BLaER1 (cell line): ENCODE data around the gene HYLS1.

Source experiments
- H3K27ac ChIP-seq: shearing (Covaris generic); formaldehyde crosslinking; 2 replicates; pipeline ENCODE4 v1.8.1; 2022
- H3K27me3 ChIP-seq: shearing (Covaris generic); formaldehyde crosslinking; 2 replicates; pipeline ENCODE4 v1.8.1; 2022
- H3K36me3 ChIP-seq: shearing (Covaris generic); formaldehyde crosslinking; 2 replicates; pipeline ENCODE4 v1.8.1; 2022
- H3K4me1 ChIP-seq: shearing (Covaris generic); formaldehyde crosslinking; 2 replicates; pipeline ENCODE4 v1.8.1; 2022
- H3K4me2 ChIP-seq: shearing (Covaris generic); formaldehyde crosslinking; 2 replicates; pipeline ENCODE4 v1.8.1; 2022
- H3K4me3 ChIP-seq: shearing (Covaris generic); formaldehyde crosslinking; 2 replicates; pipeline ENCODE4 v1.8.1; 2022
- H3K9ac ChIP-seq: shearing (Covaris generic); formaldehyde crosslinking; 2 replicates; pipeline ENCODE4 v1.8.1; 2022
- H3K9me3 ChIP-seq: shearing (Covaris generic); formaldehyde crosslinking; 2 replicates; pipeline ENCODE4 v1.8.1; 2022
- H4K20me1 ChIP-seq: shearing (Covaris generic); formaldehyde crosslinking; 2 replicates; pipeline ENCODE4 v1.8.1; 2022
- Cebpa-rat ChIP-seq: shearing (Covaris generic); IDR thresholded peaks from 2 replicates; pipeline ENCODE4 v1.8.1; 2022

Gene HYLS1

GRCh38 chr11:125931116-125931515 lies 43.6 kb downstream of the HYLS1 start:
- no peak overlapping the region for H3K4me2 ChIP-seq
- no peak for TF ChIP-seq Cebpa-rat
- no peaks in the 10 kb centered on the region for H3K27me3 ChIP-seq
- no peaks in the 10 kb centered on the region for H3K36me3 ChIP-seq
- H3K4me3 ChIP-seq, result no peak overlapping the region
- H3K9ac ChIP-seq, result no peak overlapping the region
- 0 out of 2 replicates have a peak, but pooled peaks cover under 1% of the 10 kb centered on the region for H3K4me1 ChIP-seq
- no peaks in the 10 kb centered on the region for H4K20me1 ChIP-seq
- no peaks in the 10 kb centered on the region for H3K9me3 ChIP-seq
- H3K27ac ChIP-seq, result no peak overlapping the region

DNA sequence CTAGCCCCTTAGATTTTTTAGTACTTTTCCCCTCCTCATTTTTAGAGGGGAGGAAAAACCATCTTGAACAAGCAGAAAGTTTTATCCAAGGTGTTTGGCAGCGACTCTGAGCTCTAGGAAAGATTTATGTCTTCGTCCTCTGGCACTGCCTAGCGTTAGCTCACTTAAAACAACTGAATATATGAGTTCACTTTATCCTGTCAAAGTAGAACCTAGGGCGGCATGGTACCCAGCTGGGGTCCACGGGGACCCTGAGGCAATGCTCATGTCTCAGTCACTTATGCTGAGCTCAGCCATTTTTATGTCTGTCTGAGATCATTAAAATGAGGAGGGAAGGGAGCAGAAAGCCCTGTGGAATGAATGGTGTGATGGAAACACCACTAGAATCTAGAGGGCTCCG lies 44.2 kb downstream of the HYLS1 start:
- H3K9ac ChIP-seq, result no peak overlapping the region
- no peaks in the 10 kb centered on the region for H4K20me1 ChIP-seq
- H3K9me3 ChIP-seq, result no peaks in the 10 kb centered on the region
- no peak for TF ChIP-seq Cebpa-rat
- no peak overlapping the region for H3K4me3 ChIP-seq
- H3K4me2 ChIP-seq, result no peak overlapping the region
- H3K4me1 ChIP-seq, result no peaks in the 10 kb centered on the region
- no peaks in the 10 kb centered on the region for H3K36me3 ChIP-seq
- no peak overlapping the region for H3K27ac ChIP-seq
- no peaks in the 10 kb centered on the region for H3K27me3 ChIP-seq

DNA sequence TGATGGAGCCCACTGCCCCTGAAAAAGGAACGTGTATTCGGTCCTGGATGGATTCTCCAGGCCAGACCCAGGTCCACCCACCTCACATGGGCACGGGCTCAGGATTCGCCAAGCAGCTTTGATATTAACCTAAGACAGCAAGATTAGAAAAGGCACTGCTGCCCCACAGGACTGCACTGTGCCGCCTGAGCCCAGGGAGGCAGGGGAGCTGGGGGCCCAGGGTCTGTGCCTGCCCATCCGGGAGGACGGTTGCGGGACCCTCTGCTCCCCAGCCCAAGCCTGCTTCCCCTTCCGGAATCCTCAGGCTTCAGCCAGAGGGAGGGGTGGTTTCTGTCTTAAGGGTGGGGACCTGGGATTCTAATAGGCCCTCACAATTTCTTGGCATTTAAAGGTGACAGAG lies 44.8 kb downstream of the HYLS1 start:
- Histone ChIP-seq H3K4me2 (no peak overlapping the region), H3K4me3 (no peak overlapping the region)

GRCh38 chr11:125933030-125933813 lies 45.8 kb downstream of the HYLS1 start:
- Histone ChIP-seq H3K27ac (no peak overlapping the region), H3K4me3 (no peak overlapping the region), H4K20me1 (no peaks in the 10 kb centered on the region), H3K27me3 (no peaks in the 10 kb centered on the region), H3K36me3 (no peaks in the 10 kb centered on the region), H3K4me2 (no peak overlapping the region), H3K9me3 (no peaks in the 10 kb centered on the region), H3K9ac (no peak overlapping the region), H3K4me1 (peaks cover 2% of the 10 kb centered on the region; the same call in 1 of the 2 replicates)
- TF ChIP-seq Cebpa-rat, result no peak

More for the DNA sequence above, 44.8 kb downstream of the HYLS1 start:
- no peaks in the 10 kb centered on the region for H3K9me3 ChIP-seq
- no peak overlapping the region for H3K27ac ChIP-seq
- no peak overlapping the region for H3K9ac ChIP-seq
- H3K4me1 ChIP-seq, result no peaks in the 10 kb centered on the region
- no peaks in the 10 kb centered on the region for H4K20me1 ChIP-seq
- no peaks in the 10 kb centered on the region for H3K36me3 ChIP-seq
- H3K27me3 ChIP-seq, result no peaks in the 10 kb centered on the region
- TF ChIP-seq Cebpa-rat, result no peak

- H3K4me2 ChIP-seq, result no peak overlapping the region
- H3K27me3 ChIP-seq, result no peaks in the 10 kb centered on the region
- H4K20me1 ChIP-seq, result no peaks in the 10 kb centered on the region
- H3K36me3 ChIP-seq, result no peaks in the 10 kb centered on the region
- H3K9ac ChIP-seq, result no peak overlapping the region
- peaks cover 10% of the 10 kb centered on the region; the same call in 1 of the 2 replicates for H3K4me1 ChIP-seq
- no peaks in the 10 kb centered on the region for H3K9me3 ChIP-seq
- H3K4me3 ChIP-seq, result no peak overlapping the region
- TF ChIP-seq Cebpa-rat, result no peak
- H3K27ac ChIP-seq, result no peak overlapping the region
Observed at GRCh38 chr11:125934473-125934872, 47.0 kb downstream of the HYLS1 start.

GRCh38 chr11:125935056-125935455 lies 47.6 kb downstream of the HYLS1 start:
- Histone ChIP-seq H3K27ac (no peak overlapping the region), H3K9ac (no peak overlapping the region), H3K36me3 (no peaks in the 10 kb centered on the region), H3K9me3 (no peaks in the 10 kb centered on the region), H3K27me3 (no peaks in the 10 kb centered on the region), H3K4me3 (no peak overlapping the region), H3K4me2 (no peak overlapping the region), H3K4me1 (peaks cover 10% of the 10 kb centered on the region; the same call in 1 of the 2 replicates), H4K20me1 (no peaks in the 10 kb centered on the region)
- TF ChIP-seq Cebpa-rat, result no peak

GRCh38 chr11:125935618-125936199 lies 48.2 kb downstream of the HYLS1 start:
- no peaks in the 10 kb centered on the region for H3K27me3 ChIP-seq
- no peaks in the 10 kb centered on the region for H4K20me1 ChIP-seq
- no peak overlapping the region for H3K4me3 ChIP-seq
- H3K9ac ChIP-seq, result no peak overlapping the region
- no peaks in the 10 kb centered on the region for H3K9me3 ChIP-seq
- peaks cover 10% of the 10 kb centered on the region; the same call in 1 of the 2 replicates for H3K4me1 ChIP-seq
- H3K27ac ChIP-seq, result no peak overlapping the region
- H3K4me2 ChIP-seq, result no peak overlapping the region
- no peaks in the 10 kb centered on the region for H3K36me3 ChIP-seq
- TF ChIP-seq Cebpa-rat, result no peak

GRCh38 chr11:125938418-125938817 lies 51.0 kb downstream of the HYLS1 start:
- peaks cover 34% of the 10 kb centered on the region for H3K4me1 ChIP-seq
- no peaks in the 10 kb centered on the region for H4K20me1 ChIP-seq
- H3K9ac ChIP-seq, result no peak overlapping the region
- no peak overlapping the region for H3K4me3 ChIP-seq
- H3K27me3 ChIP-seq, result no peaks in the 10 kb centered on the region
- no peaks in the 10 kb centered on the region for H3K9me3 ChIP-seq
- H3K4me2 ChIP-seq, result peak overlapping the region; percentile 48
- H3K36me3 ChIP-seq, result no peaks in the 10 kb centered on the region
- H3K27ac ChIP-seq, result no peak overlapping the region
- no peak for TF ChIP-seq Cebpa-rat

DNA sequence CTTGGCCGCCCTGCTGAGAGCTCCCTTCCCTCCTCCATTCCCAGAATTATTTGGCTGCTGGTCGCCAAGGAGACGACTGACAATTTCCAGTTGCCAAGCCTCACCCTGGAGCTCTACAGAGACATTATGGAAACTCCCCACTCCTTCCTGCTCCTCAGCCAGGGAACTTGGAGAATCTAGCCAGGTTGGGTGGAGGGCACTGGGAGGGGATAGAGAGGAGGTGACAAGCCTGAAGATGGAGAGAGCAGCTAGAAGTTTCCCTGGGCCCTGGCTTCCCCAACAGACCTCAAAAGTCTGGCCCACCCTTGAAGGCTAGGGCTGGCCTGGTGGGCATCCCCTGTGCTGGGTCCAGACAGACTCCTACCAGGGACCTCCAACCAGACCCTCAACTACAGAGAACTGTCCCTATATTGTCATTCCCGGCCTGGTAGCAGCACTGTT lies 51.6 kb downstream of the HYLS1 start:
- H3K9ac ChIP-seq, result no peak overlapping the region
- no peak overlapping the region for H3K4me2 ChIP-seq
- no peak for TF ChIP-seq Cebpa-rat
- H3K4me3 ChIP-seq, result no peak overlapping the region
- H3K9me3 ChIP-seq, result no peaks in the 10 kb centered on the region
- H4K20me1 ChIP-seq, result no peaks in the 10 kb centered on the region
- H3K36me3 ChIP-seq, result no peaks in the 10 kb centered on the region
- peaks cover 34% of the 10 kb centered on the region for H3K4me1 ChIP-seq
- H3K27ac ChIP-seq, result no peak overlapping the region
- no peaks in the 10 kb centered on the region for H3K27me3 ChIP-seq

DNA sequence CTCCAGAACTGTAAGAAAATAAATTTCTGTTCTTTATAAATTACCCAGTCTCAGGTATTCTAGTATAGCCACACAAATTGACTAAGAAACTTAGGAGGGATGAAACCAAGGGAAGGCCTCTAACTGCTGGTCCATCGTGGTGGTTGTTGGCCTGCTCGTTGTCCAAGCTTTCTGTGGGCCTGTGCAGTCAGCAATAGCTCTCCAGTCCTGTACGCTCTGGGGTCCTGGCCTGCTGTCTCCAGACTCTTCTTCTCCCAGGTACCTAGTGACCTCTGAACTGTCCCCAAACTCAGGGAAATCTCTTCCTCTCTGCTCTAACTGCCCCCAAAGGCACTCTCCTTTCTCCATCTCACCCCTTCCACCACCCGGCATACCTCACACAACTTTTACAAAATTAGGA lies 52.7 kb downstream of the HYLS1 start:
- H3K4me3 ChIP-seq, result no peak overlapping the region
- H3K4me1 ChIP-seq, result peaks cover 34% of the 10 kb centered on the region
- H3K4me2 ChIP-seq, result no peak overlapping the region
- no peaks in the 10 kb centered on the region for H3K9me3 ChIP-seq
- TF ChIP-seq Cebpa-rat, result no peak
- no peaks in the 10 kb centered on the region for H3K27me3 ChIP-seq
- H3K36me3 ChIP-seq, result no peaks in the 10 kb centered on the region
- H3K9ac ChIP-seq, result no peak overlapping the region
- no peaks in the 10 kb centered on the region for H4K20me1 ChIP-seq
- no peak overlapping the region for H3K27ac ChIP-seq
